ENCODE data around the gene HSP90AB1.

HSP90AB1 gene

DNA sequence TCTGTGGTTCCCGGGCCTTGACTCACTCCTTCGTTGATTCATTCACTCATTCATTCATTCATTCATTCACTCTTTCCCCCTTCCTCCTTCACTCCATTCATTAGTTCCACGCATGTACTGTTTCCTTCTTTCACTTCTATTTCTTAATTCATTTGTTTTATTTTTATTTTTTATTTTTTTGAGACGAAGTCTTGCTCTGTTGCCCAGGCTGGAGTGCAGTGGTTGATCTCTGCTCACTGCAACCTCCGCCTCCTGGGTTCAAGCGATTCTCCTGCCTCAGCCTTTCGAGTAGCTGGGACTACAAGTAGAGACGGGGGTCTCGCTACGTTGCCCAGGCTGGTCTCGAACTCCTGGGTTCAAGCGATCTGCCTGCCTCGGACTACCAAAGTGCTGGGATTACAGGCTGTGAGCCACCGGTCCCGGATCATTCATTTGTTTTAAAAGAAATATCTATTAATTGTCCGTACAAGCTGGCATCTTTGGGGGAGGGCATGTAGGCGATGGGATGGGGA lies 18.9 kb downstream of the HSP90AB1 start:
- DNase-seq: no peak

GRCh38 chr6:44266347-44266746 lies 19.4 kb downstream of the HSP90AB1 start:
- DNase-seq: no peak

DNA sequence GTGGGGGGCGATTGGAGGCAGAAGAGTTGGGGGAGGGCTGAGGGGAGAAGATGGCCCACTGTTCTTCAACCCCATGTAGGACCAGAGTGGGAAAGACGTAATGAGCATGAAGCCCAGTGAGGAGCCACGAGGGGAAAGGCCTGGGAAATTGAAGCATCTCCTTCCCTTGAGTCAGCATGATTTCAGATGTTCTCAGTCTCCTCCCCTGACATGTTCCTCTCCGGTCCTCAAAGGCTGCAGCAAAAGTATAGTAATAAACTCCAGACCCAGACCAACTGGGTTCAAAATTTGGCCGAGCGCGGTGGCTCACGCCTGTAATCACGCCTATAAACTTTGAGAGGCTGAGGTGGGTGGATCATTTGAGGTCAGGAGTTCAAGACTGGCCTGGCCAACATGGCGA lies 20.4 kb downstream of the HSP90AB1 start:
- DNase-seq: no peak

GRCh38 chr6:44268095-44268628 lies 21.3 kb downstream of the HSP90AB1 start:
- DNase-seq: peak in 28 of 56 donors; percentile 16 to 64 (median 37)

GRCh38 chr6:44269178-44269920 lies 22.4 kb downstream of the HSP90AB1 start:
- no peak for DNase-seq

- DNase-seq: peak in 17 of 56 donors; percentile 15 to 56 (median 31)
Observed at GRCh38 chr6:44269921-44270525, 23.1 kb downstream of the HSP90AB1 start, which contains the start of gene TMEM151B. Gene TMEM151B (plus strand): TSS chr6:44270450. CDS start chr6:44270743, 293 bp downstream.

- peak in 3 of 56 donors; percentile 23 to 29 (median 28) for DNase-seq
Observed at GRCh38 chr6:44270526-44271405, 23.9 kb downstream of the HSP90AB1 start.

DNA sequence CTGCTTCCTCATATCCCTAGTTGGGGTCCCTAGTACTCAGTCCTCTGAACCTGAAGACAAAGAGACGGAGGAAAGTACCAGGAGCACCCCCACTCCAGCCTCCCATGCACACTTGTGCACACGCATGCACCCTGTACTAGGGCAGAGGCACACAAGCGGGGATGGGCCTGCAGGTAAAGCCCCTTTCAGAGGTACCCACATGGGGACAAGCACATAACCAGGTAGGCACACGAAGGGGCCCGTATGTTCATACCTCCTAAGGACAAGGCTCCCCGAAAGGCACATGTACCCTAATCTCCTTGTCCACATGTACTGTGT lies 24.5 kb downstream of the HSP90AB1 start:
- DNase-seq: no peak

- no peak for DNase-seq
Observed at GRCh38 chr6:44271914-44272313, 25.0 kb downstream of the HSP90AB1 start.

- DNase-seq: no peak
Observed at GRCh38 chr6:44272529-44272928, 25.6 kb downstream of the HSP90AB1 start.

DNA sequence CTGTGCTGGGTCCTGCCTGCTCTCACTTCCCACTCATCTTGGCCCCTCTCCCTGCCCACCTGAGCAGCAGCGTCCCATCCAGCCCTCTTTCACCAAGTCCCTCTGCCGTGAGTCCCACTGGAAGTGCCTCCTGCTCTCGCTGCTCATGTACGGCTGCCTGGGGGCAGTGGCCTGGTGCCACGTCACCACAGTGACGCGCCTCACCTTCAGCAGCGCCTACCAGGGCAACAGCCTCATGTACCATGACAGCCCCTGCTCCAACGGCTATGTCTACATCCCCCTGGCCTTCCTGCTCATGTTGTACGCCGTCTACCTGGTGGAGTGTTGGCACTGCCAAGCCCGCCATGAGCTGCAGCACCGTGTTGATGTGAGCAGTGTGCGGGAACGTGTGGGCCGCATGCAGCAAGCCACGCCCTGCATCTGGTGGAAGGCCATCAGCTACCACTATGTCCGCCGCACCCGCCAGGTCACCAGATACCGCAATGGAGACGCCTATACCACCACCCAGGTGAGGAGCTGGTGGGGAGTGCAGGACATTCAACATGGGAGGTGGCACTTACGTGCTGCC lies 26.2 kb downstream of the HSP90AB1 start:
- peak in 3 of 56 donors; percentile 17 to 42 (median 35) for DNase-seq

DNA sequence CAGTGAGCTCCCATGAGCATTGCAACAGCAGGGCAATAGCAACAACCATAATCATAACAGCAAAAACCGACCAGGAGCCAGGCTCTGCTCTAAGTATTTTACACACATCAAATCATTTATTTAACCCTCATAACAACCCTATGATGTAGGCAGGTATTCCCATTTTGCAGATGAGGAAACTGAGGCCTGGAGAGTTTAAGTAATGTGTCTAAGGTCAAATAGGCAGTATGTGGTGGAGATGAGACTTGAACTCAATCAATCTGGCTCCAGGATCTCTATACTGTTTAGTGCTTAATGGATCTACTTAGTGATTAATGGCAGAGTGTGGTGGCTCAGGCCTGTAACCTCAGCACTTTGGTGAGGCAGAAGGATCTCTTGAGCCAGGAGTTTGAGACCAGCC lies 26.7 kb downstream of the HSP90AB1 start:
- no peak for DNase-seq

- no peak for DNase-seq
Observed at GRCh38 chr6:44275271-44275748, 28.4 kb downstream of the HSP90AB1 start.

DNA sequence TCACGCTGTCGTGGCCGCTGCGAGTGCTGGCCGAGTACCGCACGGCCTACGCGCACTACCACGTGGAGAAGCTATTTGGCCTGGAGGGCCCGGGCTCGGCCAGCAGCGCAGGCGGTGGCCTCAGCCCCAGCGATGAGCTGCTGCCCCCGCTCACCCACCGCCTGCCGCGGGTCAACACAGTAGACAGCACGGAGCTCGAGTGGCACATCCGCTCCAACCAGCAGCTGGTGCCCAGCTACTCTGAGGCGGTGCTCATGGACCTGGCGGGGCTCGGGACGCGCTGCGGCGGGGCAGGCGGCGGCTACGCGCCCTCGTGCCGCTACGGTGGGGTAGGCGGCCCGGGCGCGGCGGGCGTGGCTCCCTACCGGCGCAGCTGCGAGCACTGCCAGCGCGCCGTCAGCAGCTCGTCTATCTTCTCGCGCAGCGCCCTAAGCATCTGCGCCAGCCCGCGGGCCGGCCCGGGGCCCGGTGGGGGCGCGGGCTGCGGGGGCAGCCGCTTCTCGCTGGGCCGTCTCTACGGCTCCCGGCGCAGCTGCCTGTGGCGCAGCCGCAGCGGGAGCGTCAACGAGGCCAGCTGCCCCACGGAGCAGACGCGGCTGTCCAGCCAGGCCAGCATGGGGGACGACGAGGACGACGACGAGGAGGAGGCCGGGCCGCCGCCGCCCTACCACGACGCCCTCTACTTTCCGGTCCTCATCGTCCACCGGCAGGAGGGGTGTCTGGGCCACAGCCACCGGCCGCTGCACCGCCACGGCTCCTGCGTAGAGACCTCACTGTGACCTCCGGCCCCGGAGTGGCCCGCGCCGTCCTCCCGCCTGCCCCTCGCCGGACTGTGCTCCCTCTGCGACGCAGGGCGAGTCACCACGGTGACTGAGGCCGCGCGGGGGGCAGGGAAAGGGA lies 29.1 kb downstream of the HSP90AB1 start:
- DNase-seq: no peak

DNA sequence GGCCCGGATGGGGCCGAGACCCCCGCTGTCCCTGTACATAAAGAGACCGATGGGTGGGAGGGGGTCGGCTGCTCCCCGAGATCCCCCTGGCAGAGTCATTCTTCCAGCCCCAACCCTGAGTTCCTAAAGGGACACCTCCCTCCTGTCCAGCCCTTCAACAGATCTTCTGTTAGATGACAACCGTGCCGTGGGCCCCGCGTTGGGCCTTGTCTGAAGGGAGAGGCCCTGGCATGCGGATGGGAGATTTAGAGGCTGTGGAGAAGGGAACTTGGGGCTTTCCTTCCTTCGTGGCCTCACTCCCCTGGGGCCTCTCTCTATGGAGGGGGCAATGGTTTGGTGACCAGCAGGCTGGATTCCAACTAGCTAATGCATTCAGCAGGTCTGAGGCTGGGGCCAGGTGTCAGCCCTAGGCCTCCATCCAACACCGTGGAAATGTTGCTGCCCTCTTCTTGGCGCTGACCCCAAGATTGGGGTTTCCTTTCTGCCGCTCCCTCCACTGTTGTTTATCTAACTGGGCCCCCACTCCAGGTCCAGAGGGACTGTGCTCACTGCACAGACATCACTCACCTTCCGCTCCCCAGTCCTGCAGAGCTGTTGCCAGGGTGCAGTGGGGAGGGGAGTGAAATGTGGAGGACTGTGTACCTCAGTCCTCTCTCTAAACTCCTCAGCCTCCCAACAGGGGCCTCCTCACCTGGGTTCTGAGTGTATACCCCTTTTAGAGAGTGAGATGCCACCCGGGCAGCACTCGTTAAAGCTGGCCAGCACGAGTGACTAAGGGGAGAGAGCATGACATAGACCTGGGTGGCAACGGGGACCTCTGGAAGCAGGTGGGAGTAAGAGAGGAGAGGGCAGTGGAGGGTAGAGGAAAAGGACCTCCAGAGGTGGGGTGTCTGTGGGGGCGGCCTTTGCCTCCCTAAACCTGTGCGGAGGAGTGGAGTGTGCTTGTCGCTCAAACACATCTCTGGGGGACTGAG lies 30.1 kb downstream of the HSP90AB1 start:
- no peak for DNase-seq

- DNase-seq: no peak
Observed at GRCh38 chr6:44277763-44278162, 30.9 kb downstream of the HSP90AB1 start.

DNA sequence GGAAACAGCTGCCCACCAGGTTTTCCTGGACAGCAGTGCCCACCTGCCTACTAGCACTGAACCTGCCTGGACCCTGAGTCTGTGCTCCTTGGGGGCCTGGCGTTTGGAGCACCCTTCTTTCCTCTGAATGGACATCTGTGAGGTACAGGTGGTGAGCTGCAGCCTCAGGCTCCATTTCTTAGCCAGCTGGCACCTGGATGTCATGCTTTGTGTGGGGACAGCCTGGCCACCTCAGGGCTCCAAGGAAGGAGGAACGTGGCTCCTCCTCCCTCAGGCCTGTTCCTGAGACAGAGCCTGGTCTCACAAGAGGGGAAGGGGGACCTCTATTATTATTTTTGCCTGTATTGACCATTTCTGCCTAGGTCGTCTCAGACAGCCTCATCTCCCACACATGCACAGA lies 31.4 kb downstream of the HSP90AB1 start:
- no peak for DNase-seq
